Bronchial epithelial cell (primary cell): ENCODE data around the gene AIRE. TPM values are rescaled to one million over a fixed set of nuclear protein-coding genes. Genes with fewer than 3 reads are reported as not detected.

Source experiments
- DNase-seq: peaks from one replicate; pipeline ENCODE4 v3.0.0-alpha.2; 2010; ENCODE audit warnings: low read depth
- FAIRE-seq: peaks from 2 replicates; lab custom pipeline; 2011; peaks lifted over from hg19 to GRCh38; lab: Jason Lieb, UNC
- H3K27me3 ChIP-seq: 2 replicates; pipeline ENCODE4 v1.5.1; 2011; ENCODE audit warnings: low read length; ENCODE audit not compliant: control insufficient read depth, insufficient read depth
- H3K36me3 ChIP-seq: 2 replicates; pipeline ENCODE4 v1.5.1; 2011; ENCODE audit warnings: low read length; ENCODE audit not compliant: control insufficient read depth, insufficient read depth
- H3K4me3 ChIP-seq: 2 replicates; pipeline ENCODE4 v1.5.1; 2011; ENCODE audit warnings: mild to moderate bottlenecking, low read depth, low read length, control low read depth
- total RNA-seq: library from RNA; depleted of rRNA; stranded (reverse); fragments of >200 nt; gene quantifications from 2 replicates; pipeline ENCODE4 v1.2.1, GENCODE V29; 2014
- TF ChIP-seq, protein P1 (sequence below): IDR thresholded peaks from 2 replicates; pipeline ENCODE4 v1.5.1; 2011; ENCODE audit warnings: mild to moderate bottlenecking, moderate library complexity, low read length, control low read depth, inconsistent platforms; ENCODE audit not compliant: insufficient read depth, severe bottlenecking

The AIRE gene
- total RNA-seq, 1 donor from 2014 or later: not detected

DNA sequence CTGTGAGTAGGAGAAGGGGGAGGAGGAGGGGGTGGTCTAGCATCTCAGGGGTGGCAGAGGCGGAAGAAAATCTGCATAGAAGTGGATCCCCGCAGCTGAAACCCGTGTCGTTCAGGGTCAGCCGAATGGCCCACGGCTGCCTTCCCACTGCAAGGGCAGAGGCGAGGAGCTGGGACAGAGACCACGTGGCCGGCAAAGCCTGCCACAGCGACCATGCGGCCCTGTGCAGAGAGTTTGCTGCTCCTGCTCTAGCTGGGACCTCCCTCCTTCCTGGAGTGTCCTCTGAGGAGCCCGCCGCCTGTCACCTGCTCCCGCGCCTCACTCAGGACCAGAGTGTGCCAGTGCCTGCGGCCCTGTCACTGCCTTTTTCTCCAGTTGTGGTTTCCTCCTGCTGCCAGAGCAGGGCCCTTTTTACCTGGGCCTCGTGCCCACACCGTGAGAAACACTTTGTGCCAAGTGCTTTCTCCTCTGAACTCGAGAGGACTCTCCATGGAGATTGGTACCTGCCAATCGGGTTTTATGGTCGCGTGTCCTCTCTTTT lies 62.3 kb downstream of the AIRE start:
- H3K27me3 ChIP-seq: peaks cover 14% of the 10 kb centered on the region
- no peaks in the 10 kb centered on the region for H3K36me3 ChIP-seq
- H3K4me3 ChIP-seq: no peak overlapping the region
- DNase-seq (no peak), FAIRE-seq (no peak)
- TF ChIP-seq, protein P1, sequence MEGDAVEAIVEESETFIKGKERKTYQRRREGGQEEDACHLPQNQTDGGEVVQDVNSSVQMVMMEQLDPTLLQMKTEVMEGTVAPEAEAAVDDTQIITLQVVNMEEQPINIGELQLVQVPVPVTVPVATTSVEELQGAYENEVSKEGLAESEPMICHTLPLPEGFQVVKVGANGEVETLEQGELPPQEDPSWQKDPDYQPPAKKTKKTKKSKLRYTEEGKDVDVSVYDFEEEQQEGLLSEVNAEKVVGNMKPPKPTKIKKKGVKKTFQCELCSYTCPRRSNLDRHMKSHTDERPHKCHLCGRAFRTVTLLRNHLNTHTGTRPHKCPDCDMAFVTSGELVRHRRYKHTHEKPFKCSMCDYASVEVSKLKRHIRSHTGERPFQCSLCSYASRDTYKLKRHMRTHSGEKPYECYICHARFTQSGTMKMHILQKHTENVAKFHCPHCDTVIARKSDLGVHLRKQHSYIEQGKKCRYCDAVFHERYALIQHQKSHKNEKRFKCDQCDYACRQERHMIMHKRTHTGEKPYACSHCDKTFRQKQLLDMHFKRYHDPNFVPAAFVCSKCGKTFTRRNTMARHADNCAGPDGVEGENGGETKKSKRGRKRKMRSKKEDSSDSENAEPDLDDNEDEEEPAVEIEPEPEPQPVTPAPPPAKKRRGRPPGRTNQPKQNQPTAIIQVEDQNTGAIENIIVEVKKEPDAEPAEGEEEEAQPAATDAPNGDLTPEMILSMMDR: no peak

Other genes starting within 250 kb of the AIRE start
- 14.7 and 23.3 TPM in 2 replicates for gene PWP2, start 178.5 kb upstream of the AIRE start, total RNA-seq
- gene GATD3, start 152.2 kb upstream of the AIRE start, total RNA-seq: 15.5 and 21.0 TPM in 2 replicates
- 0.26 and 1.5 TPM in 2 replicates for gene ICOSLG, start 44.9 kb upstream of the AIRE start, total RNA-seq
- not detected in 2 replicates for gene DNMT3L, start 24.0 kb upstream of the AIRE start, total RNA-seq
- 148 and 228 TPM in 2 replicates for gene PFKL, start 14.2 kb downstream of the AIRE start, total RNA-seq
- 5.4 and 6.1 TPM in 2 replicates for gene CFAP410, start 53.5 kb downstream of the AIRE start, total RNA-seq
- gene TRPM2, start 67.7 kb downstream of the AIRE start, total RNA-seq: under 0.01 TPM in 1 of 2 replicates, not detected in the other
- under 0.01 and 0.38 TPM in 2 replicates for gene LRRC3, start 169.6 kb downstream of the AIRE start, total RNA-seq